MM.1S (cell line): ENCODE measurements around the gene PES1.

ENCODE experiments used
- CTCF ChIP-seq: fragments of 300-600 bp; sonication (generic); IDR thresholded peaks from 2 replicates; pipeline ENCODE4 v1.5.1; 2016; ENCODE audit warnings: antibody characterized with exemption, low read length, mixed read lengths
- EZH2 ChIP-seq: fragments of 300-600 bp; sonication (generic); optimal IDR thresholded peaks from 2 replicates; pipeline ENCODE3; 2017; ENCODE audit warnings: low read depth, mild to moderate bottlenecking, antibody characterized with exemption, low read length, mixed read lengths
- EZH2phosphoT487 ChIP-seq: fragments of 300-600 bp; sonication (generic); IDR thresholded peaks from 2 replicates; pipeline ENCODE4 v1.6.1; 2018; ENCODE audit warnings: antibody characterized with exemption, low read length

DNA sequence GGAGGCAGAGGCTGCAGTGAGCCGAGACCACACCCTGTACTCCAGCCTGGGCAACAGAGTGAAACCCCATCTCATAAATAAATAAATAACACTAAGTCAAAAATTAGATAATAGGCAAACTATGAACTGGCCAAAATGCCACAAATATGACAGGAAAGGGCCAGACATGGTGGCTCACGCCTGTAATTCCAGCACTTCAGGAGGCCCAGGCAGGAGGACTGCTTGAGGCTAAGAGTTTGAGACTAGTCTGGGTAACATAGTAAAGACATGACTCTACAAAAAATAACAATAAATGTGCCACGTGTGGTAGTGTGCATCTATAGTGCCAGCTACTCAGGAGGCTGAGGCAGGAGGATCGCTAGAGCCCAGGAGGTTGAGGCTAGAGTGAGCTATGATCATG lies 65.1 kb downstream of the PES1 start:
- TF ChIP-seq CTCF = no peak
- TF ChIP-seq EZH2phosphoT487 = no peak
- TF ChIP-seq EZH2 = no peak
